Measurements from ENCODE around the gene C1orf94. TPM values are rescaled to one million over a fixed set of nuclear protein-coding genes. Genes with fewer than 3 reads are reported as not detected.

Gene C1orf94
- total RNA-seq, 2 experiments from 2014 or later, result not detected

GRCh38 chr1:34235594-34235993 is 58.9 kb downstream of the C1orf94 start:
- Mint-ChIP-seq H3K4me3 (no peak overlapping the region), H3K27ac (no peak overlapping the region), H3K27me3 (ENCODE audit: low read depth) (peaks cover 16% of the 10 kb centered on the region), H3K36me3 (ENCODE audit: low read depth) (no peaks in the 10 kb centered on the region), H3K9me3 (peaks cover 4% of the 10 kb centered on the region), H3K4me1 (ENCODE audit: low read depth) (no peaks in the 10 kb centered on the region)
- CTCF ChIA-PET, result no interaction called here
- intact Hi-C loops (cut with micrococcal nuclease), result no loop called here
- no peak for DNase-seq

GRCh38 chr1:34236089-34236488 is 59.4 kb downstream of the C1orf94 start:
- no peak overlapping the region for H3K4me3 Mint-ChIP-seq
- H3K27ac Mint-ChIP-seq, result no peak overlapping the region
- no peaks in the 10 kb centered on the region for H3K36me3 Mint-ChIP-seq (ENCODE audit: low read depth)
- CTCF ChIA-PET, result no interaction called here
- H3K9me3 Mint-ChIP-seq, result peaks cover 4% of the 10 kb centered on the region
- peaks cover 12% of the 10 kb centered on the region for H3K27me3 Mint-ChIP-seq (ENCODE audit: low read depth)
- no peak for DNase-seq
- H3K4me1 Mint-ChIP-seq (ENCODE audit: low read depth), result no peaks in the 10 kb centered on the region
- intact Hi-C loops (cut with micrococcal nuclease), result no loop called here

GRCh38 chr1:34237151-34237815 is 60.6 kb downstream of the C1orf94 start:
- H3K36me3 Mint-ChIP-seq (ENCODE audit: low read depth), result no peaks in the 10 kb centered on the region
- no peak overlapping the region for H3K4me3 Mint-ChIP-seq
- peaks cover 14% of the 10 kb centered on the region for H3K27me3 Mint-ChIP-seq (ENCODE audit: low read depth)
- intact Hi-C loops (cut with micrococcal nuclease), result no loop called here
- no peaks in the 10 kb centered on the region for H3K4me1 Mint-ChIP-seq (ENCODE audit: low read depth)
- no peak for DNase-seq
- CTCF ChIA-PET, result no interaction called here
- H3K27ac Mint-ChIP-seq, result no peak overlapping the region
- peaks cover 4% of the 10 kb centered on the region for H3K9me3 Mint-ChIP-seq

DNA sequence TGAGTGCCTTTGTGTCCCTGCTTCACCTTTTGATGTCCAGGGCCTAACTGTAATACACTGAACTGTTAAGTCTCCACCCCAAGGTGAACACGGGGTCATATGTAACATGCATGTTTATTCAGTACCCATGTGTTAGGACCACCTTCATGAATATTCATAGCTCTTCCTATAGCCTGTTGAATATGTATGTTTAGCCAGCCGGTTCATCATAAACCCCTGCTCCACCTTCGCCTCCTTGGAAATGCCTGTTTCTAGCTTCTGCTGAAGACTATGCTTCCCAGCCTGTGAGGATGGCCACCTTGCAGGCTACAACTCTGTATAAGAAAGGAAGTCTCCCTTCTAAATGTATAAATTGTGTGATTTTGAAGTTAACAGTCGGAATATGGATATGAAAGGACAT is 69.3 kb downstream of the C1orf94 start:
- DNase-seq, result no peak
- no peaks in the 10 kb centered on the region for H3K36me3 Mint-ChIP-seq (ENCODE audit: low read depth)
- intact Hi-C loops (cut with micrococcal nuclease), result no loop called here
- peaks cover 35% of the 10 kb centered on the region for H3K27me3 Mint-ChIP-seq (ENCODE audit: low read depth)
- CTCF ChIA-PET, result no interaction called here
- H3K27ac Mint-ChIP-seq, result no peak overlapping the region
- no peak overlapping the region for H3K4me3 Mint-ChIP-seq
- no peaks in the 10 kb centered on the region for H3K9me3 Mint-ChIP-seq
- H3K4me1 Mint-ChIP-seq (ENCODE audit: low read depth), result no peaks in the 10 kb centered on the region

GRCh38 chr1:34250342-34250741 is 73.6 kb downstream of the C1orf94 start:
- Mint-ChIP-seq H3K36me3 (ENCODE audit: low read depth) (no peaks in the 10 kb centered on the region), H3K9me3 (no peaks in the 10 kb centered on the region), H3K27ac (no peak overlapping the region), H3K4me3 (no peak overlapping the region), H3K27me3 (ENCODE audit: low read depth) (peaks cover 30% of the 10 kb centered on the region), H3K4me1 (ENCODE audit: low read depth) (no peaks in the 10 kb centered on the region)
- intact Hi-C loops (cut with micrococcal nuclease), result no loop called here
- no peak for DNase-seq
- CTCF ChIA-PET, result interaction anchor here (0.5 kb wide), 1 partner anchor 935 kb away, joined by 3 read pairs; no protein-coding TSS in a partner anchor

GRCh38 chr1:34262023-34262853 is 85.5 kb downstream of the C1orf94 start:
- CTCF ChIA-PET, result interaction anchor here (0.9 kb wide), 1 partner anchor 334 kb away, joined by 4 read pairs; no protein-coding TSS in a partner anchor
- intact Hi-C loops (cut with micrococcal nuclease), result no loop called here
- no peaks in the 10 kb centered on the region for H3K4me1 Mint-ChIP-seq (ENCODE audit: low read depth)
- H3K4me3 Mint-ChIP-seq, result no peak overlapping the region
- no peaks in the 10 kb centered on the region for H3K9me3 Mint-ChIP-seq
- H3K27ac Mint-ChIP-seq, result no peak overlapping the region
- H3K27me3 Mint-ChIP-seq (ENCODE audit: low read depth), result peaks cover 11% of the 10 kb centered on the region
- no peaks in the 10 kb centered on the region for H3K36me3 Mint-ChIP-seq (ENCODE audit: low read depth)
- DNase-seq, result no peak

- Mint-ChIP-seq H3K4me3 (no peak overlapping the region), H3K27me3 (ENCODE audit: low read depth) (peaks cover 17% of the 10 kb centered on the region), H3K9me3 (no peaks in the 10 kb centered on the region), H3K27ac (no peak overlapping the region), H3K4me1 (ENCODE audit: low read depth) (no peaks in the 10 kb centered on the region), H3K36me3 (ENCODE audit: low read depth) (no peaks in the 10 kb centered on the region)
- DNase-seq, result no peak
- CTCF ChIA-PET, result no interaction called here
- intact Hi-C loops (cut with micrococcal nuclease), result no loop called here
Measured at GRCh38 chr1:34262921-34263320, 86.2 kb downstream of the C1orf94 start.

- CTCF ChIA-PET, result no interaction called here
Measured at GRCh38 chr1:34263406-34263805, 86.7 kb downstream of the C1orf94 start.

DNA sequence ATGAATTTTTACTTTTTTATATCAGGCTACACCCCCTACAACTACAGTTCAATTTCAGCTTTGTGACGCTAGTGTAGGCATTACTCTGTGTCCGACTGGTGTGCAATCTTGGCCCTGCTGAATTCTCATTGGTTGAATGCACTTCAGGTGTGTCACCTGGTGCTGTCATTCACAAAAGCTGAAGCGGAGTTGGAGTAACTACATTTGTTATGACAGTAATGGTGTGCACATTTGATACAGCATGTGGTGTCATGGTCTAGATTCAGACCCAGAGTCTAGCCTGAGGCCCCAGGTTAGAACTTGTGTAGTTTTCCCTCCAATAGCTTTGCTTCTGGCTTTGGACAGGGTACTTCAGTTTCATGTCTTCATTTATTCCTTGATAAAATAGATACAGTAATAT is 88.7 kb downstream of the C1orf94 start:
- Mint-ChIP-seq H3K9me3 (no peaks in the 10 kb centered on the region), H3K27ac (no peak overlapping the region), H3K4me3 (no peak overlapping the region), H3K4me1 (ENCODE audit: low read depth) (no peaks in the 10 kb centered on the region), H3K36me3 (ENCODE audit: low read depth) (no peaks in the 10 kb centered on the region), H3K27me3 (ENCODE audit: low read depth) (peaks cover 23% of the 10 kb centered on the region)
- CTCF ChIA-PET, result no interaction called here
- intact Hi-C loops (cut with micrococcal nuclease), result no loop called here
- DNase-seq, result no peak

More at GRCh38 chr1:34263406-34263805, 86.7 kb downstream of the C1orf94 start:
- Mint-ChIP-seq H3K27ac (no peak overlapping the region), H3K36me3 (ENCODE audit: low read depth) (no peaks in the 10 kb centered on the region), H3K4me1 (ENCODE audit: low read depth) (no peaks in the 10 kb centered on the region), H3K27me3 (ENCODE audit: low read depth) (peaks cover 21% of the 10 kb centered on the region), H3K4me3 (no peak overlapping the region), H3K9me3 (no peaks in the 10 kb centered on the region)
- DNase-seq, result no peak
- intact Hi-C loops (cut with micrococcal nuclease), result no loop called here

DNA sequence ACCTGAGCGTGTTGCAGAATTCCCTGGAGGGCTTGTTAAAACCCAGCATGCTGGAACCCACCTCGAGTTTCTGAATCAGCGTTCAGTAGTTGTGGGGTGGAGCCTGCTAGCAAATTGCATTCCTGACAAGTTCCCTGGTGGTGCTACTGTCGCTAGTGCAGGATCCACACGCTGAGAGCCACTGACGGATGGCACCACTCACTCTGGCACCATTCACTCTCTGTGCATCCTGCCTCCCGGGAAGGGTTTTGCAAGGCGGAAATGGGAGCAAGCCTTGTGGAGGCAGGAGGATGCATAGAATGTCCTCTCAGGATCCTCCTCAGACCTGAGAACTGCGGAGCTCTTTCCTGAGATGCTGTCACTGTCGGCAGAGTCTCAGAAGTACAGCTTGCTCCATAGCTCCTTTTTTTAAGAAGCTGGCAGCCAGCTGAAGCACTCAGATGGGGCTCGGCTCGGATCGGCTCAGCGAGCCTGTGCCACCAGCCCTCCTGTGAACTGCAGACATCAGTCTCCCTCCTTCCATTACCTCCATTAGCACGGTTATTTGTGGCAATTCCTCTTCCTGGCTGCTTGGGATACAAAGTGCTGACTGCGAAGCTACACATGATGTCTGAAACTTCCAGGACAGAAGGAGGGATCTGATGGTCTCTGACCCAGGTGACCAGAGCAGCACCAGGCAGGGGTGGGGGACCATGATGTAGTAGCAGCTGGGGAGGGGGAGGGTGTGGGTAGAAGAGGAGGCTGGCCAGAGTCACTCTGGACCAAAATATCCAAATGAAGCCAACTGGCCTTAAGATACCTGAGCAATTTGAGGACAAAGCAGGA is 89.6 kb downstream of the C1orf94 start:
- CTCF ChIA-PET, result no interaction called here
- Mint-ChIP-seq H3K9me3 (no peaks in the 10 kb centered on the region), H3K36me3 (ENCODE audit: low read depth) (no peaks in the 10 kb centered on the region), H3K27ac (no peak overlapping the region), H3K4me1 (ENCODE audit: low read depth) (no peaks in the 10 kb centered on the region), H3K27me3 (ENCODE audit: low read depth) (peaks cover 26% of the 10 kb centered on the region), H3K4me3 (no peak overlapping the region)
- intact Hi-C loops (cut with micrococcal nuclease), result no loop called here
- DNase-seq, result no peak

GRCh38 chr1:34267326-34267725 is 90.6 kb downstream of the C1orf94 start:
- no peaks in the 10 kb centered on the region for H3K9me3 Mint-ChIP-seq
- intact Hi-C loops (cut with micrococcal nuclease), result no loop called here

DNA sequence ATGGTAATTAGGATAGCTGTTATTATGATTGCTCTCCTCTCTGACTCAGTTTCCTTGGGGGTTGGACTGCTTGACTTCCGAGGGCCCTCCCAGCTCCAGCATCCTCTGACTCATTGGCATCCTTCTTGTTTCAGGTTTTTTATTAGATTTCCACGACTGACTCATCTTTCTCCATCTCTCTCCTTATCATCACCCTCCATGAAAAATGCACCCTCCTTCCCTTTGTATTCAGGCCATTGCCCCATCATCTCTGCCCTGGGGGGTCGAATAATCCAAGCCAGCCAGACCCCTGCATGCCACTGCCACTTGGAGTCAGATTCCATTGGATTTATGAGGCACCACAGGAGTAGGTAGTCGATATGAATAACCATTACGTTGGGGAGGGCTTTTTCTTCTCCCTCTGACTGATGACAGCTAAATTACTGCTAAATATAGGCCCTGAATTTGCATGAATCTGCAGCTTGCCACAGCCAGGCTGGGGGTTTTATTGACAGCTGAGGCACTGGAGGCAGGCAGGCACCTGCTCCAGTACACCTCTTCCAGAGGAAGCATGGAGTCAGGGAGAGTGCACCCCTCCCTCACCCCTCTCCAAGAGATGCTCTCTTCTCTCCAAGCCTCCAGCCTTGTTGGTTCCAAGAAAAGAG is 91.7 kb downstream of the C1orf94 start:
- H3K9me3 Mint-ChIP-seq, result no peaks in the 10 kb centered on the region

More at GRCh38 chr1:34267326-34267725, 90.6 kb downstream of the C1orf94 start:
- H3K36me3 Mint-ChIP-seq (ENCODE audit: low read depth), result no peaks in the 10 kb centered on the region
- CTCF ChIA-PET, result no interaction called here
- H3K27me3 Mint-ChIP-seq (ENCODE audit: low read depth), result peaks cover 21% of the 10 kb centered on the region
- no peak overlapping the region for H3K27ac Mint-ChIP-seq
- no peak for DNase-seq
- H3K4me1 Mint-ChIP-seq (ENCODE audit: low read depth), result no peaks in the 10 kb centered on the region
- no peak overlapping the region for H3K4me3 Mint-ChIP-seq

More for the DNA sequence above, 91.7 kb downstream of the C1orf94 start:
- no peak for DNase-seq
- intact Hi-C loops (cut with micrococcal nuclease), result no loop called here
- no peaks in the 10 kb centered on the region for H3K4me1 Mint-ChIP-seq (ENCODE audit: low read depth)
- H3K36me3 Mint-ChIP-seq (ENCODE audit: low read depth), result no peaks in the 10 kb centered on the region
- H3K27ac Mint-ChIP-seq, result no peak overlapping the region
- CTCF ChIA-PET, result no interaction called here
- H3K4me3 Mint-ChIP-seq, result no peak overlapping the region
- peaks cover 21% of the 10 kb centered on the region for H3K27me3 Mint-ChIP-seq (ENCODE audit: low read depth)

Data from activated naive CD4-positive, alpha-beta T cell treated with anti-CD3 and anti-CD28 coated beads for 36 hours (primary cell).